K562 (cell line): ENCODE results near the gene FOSL1. TPM values are rescaled to one million over a fixed set of nuclear protein-coding genes. Genes with fewer than 3 reads are reported as not detected.
A peak's percentile ranks its signal among the peaks of the same experiment; 100 is the strongest.

Experiments
- ATAC-seq: fragments of 200-7000 bp; cut with Tn5 transposase; 3 replicates; pipeline ENCODE4 v1.9.1; 2020; ENCODE audit warnings: moderate library complexity
- BruUV-seq: library from RNA; stranded (reverse); fragments of 400-500 nt; replicated peaks from 2 replicates; lab custom pipeline; 2021; lab: Mats Ljungman, UMichigan
- CTCF ChIA-PET: fragments of 300-600 bp; formaldehyde crosslinking; extraction: SDS; loops from one replicate; lab custom pipeline; 2021; ENCODE audit warnings: low intra/inter-chr PET ratio; lab: Yijun Ruan, JAX
- POLR2A ChIA-PET: fragments of 300-600, 350-650 bp; sonication (Branson Sonifier 250); formaldehyde crosslinking; extraction: SDS; loops from one replicate; lab custom pipeline; 2021; ENCODE audit warnings: antibody characterized with exemption, inconsistent platforms; lab: Yijun Ruan, JAX
- DNase-seq, 4 experiments: peaks; one replicate each; pipeline versions ENCODE4 v3.0.0 to v3.0.0-alpha.2; 2011 to 2018; ENCODE audit warnings: low spot score in 3 of 4, mixed read lengths in 3 of 4; ENCODE audit errors: extremely low read depth in 1 of 4
- FAIRE-seq: peaks from 2 replicates; lab custom pipeline; 2011; peaks lifted over from hg19 to GRCh38; lab: Jason Lieb, UNC
- H2AFZ ChIP-seq: 2 replicates; pipeline ENCODE4 v1.6.0; 2011; ENCODE audit warnings: low read depth, low read length, control low read depth, inconsistent platforms
- H3K27ac ChIP-seq: fragments of 200-600 bp; 3 replicates; pipeline ENCODE4 v1.8.0; 2011; ENCODE audit warnings: low read depth, mild to moderate bottlenecking, control low read depth, inconsistent platforms, low read length, moderate library complexity, mixed read lengths; ENCODE audit errors: extremely low read depth
- H3K27me3 ChIP-seq, 2 experiments: fragments of 300-600 bp in 1 of 2; 2 replicates in 1 of 2; 3 replicates in 1 of 2; pipeline versions ENCODE4 v1.6.0 to v1.8.0; 2011; ENCODE audit warnings: inconsistent platforms in 2 of 2, low read length in 2 of 2, mild to moderate bottlenecking in 1 of 2, mixed read lengths in 1 of 2, moderate library complexity in 1 of 2; ENCODE audit not compliant: control insufficient read depth in 2 of 2, insufficient read depth in 2 of 2
- H3K36me3 ChIP-seq: fragments of 300-600 bp; 3 replicates; pipeline ENCODE4 v1.8.0; 2011; ENCODE audit warnings: mild to moderate bottlenecking, low read length, inconsistent platforms; ENCODE audit not compliant: control insufficient read depth, insufficient read depth
- H3K4me1 ChIP-seq, 2 experiments: fragments of 200-600 bp in 1 of 2; replicated peaks in 1 of 2; 2 replicates in 1 of 2; 3 replicates in 1 of 2; pipeline versions ENCODE4 v1.5.1 to v1.8.0; 2011; ENCODE audit warnings: inconsistent platforms in 2 of 2, low read length in 2 of 2, mild to moderate bottlenecking in 1 of 2, mixed read lengths in 1 of 2, moderate library complexity in 1 of 2; ENCODE audit not compliant: control insufficient read depth in 2 of 2, insufficient read depth in 2 of 2
- H3K4me2 ChIP-seq: 2 replicates; pipeline ENCODE4 v1.6.1; 2011; ENCODE audit warnings: low read length, control low read depth, inconsistent platforms, mixed read lengths; ENCODE audit not compliant: insufficient read depth
- H3K4me3 ChIP-seq: fragments of 200-600 bp; sonication (generic), shearing (Covaris generic); 2 replicates; pipeline ENCODE4 v1.5.1; 2016; ENCODE audit warnings: control low read depth, inconsistent platforms
- H3K79me2 ChIP-seq: fragments of 200-600 bp; 3 replicates; pipeline ENCODE4 v1.8.0; 2011; ENCODE audit warnings: low read length, inconsistent platforms; ENCODE audit not compliant: control insufficient read depth, insufficient read depth
- H3K9ac ChIP-seq, 2 experiments: 2 replicates each; pipeline versions ENCODE4 v1.6.0 to v1.6.1; 2011; ENCODE audit warnings: low read depth in 2 of 2, low read length in 2 of 2, control low read depth in 1 of 2, inconsistent platforms in 1 of 2, mild to moderate bottlenecking in 1 of 2, mixed read lengths in 1 of 2; ENCODE audit not compliant: insufficient read depth in 1 of 2
- H3K9me1 ChIP-seq: one replicate; pipeline ENCODE4 v1.6.0; 2011; ENCODE audit warnings: inconsistent platforms, mild to moderate bottlenecking, low read length, moderate library complexity; ENCODE audit not compliant: control insufficient read depth, insufficient read depth
- H3K9me3 ChIP-seq: replicated peaks from 2 replicates; pipeline ENCODE4 v1.5.1; 2011; ENCODE audit warnings: low read depth, low read length, inconsistent platforms; ENCODE audit not compliant: control insufficient read depth, insufficient read depth
- H4K20me1 ChIP-seq: replicated peaks from 2 replicates; pipeline ENCODE4 v1.6.1; 2011; ENCODE audit warnings: low read length, inconsistent platforms, mixed read lengths; ENCODE audit not compliant: control insufficient read depth, insufficient read depth
- BCOR ChIP-seq: fragments of 450-650 bp; IDR thresholded peaks from 2 replicates; pipeline ENCODE4 v1.6.1; 2016
- CTCFL ChIP-seq: IDR thresholded peaks from 2 replicates; pipeline ENCODE4 v1.6.1; 2011; ENCODE audit warnings: borderline replicate concordance, low read depth, mild to moderate bottlenecking, moderate library complexity, low read length; ENCODE audit not compliant: insufficient read depth, poor library complexity, severe bottlenecking
- KDM1A ChIP-seq, 2 experiments: fragments of 450-650 bp; IDR thresholded peaks; 2 replicates each; pipeline ENCODE4 v1.6.1; 2016; ENCODE audit warnings: mild to moderate bottlenecking in 2 of 2
- NFRKB ChIP-seq: fragments of 450-650 bp; IDR thresholded peaks from 2 replicates; pipeline ENCODE4 v1.6.1; 2016; ENCODE audit warnings: low read depth
- RBM25 ChIP-seq: fragments of 200-400 bp; formaldehyde crosslinking; IDR thresholded peaks from 2 replicates; pipeline ENCODE4 v1.6.1; 2018; ENCODE audit warnings: low read length, low read depth, moderate library complexity; ENCODE audit not compliant: severe bottlenecking
- STAT5B ChIP-seq: fragments of 250-450 bp; sonication (Bioruptor Pico); IDR thresholded peaks from 2 replicates; pipeline ENCODE4 v1.8.0; 2021; ENCODE audit warnings: mild to moderate bottlenecking, inconsistent platforms
- ZFP36 ChIP-seq: fragments of 150-350 bp; IDR thresholded peaks from 2 replicates; pipeline ENCODE4 v1.6.1; 2018; ENCODE audit warnings: low read length, low read depth; ENCODE audit not compliant: partially characterized antibody
- ZNF143 ChIP-seq: sonication (generic); formaldehyde crosslinking; IDR thresholded peaks from 2 replicates; pipeline ENCODE4 v1.9.0; 2022; ENCODE audit warnings: mild to moderate bottlenecking, missing genetic modification reagents
- WGBS: fragments of 100-300 bp; shearing (Covaris generic); methylation state at CpG from one replicate; pipeline ENCODE4 v1.1.6; 2016; ENCODE audit warnings: low coverage, mixed read lengths; ENCODE audit not compliant: insufficient coverage; ENCODE audit errors: missing lambda C conversion rate; 5-methylcytosine and 5-hydroxymethylcytosine counted together
- in situ Hi-C: fragments of 300-500 bp; cut with MboI; formaldehyde crosslinking; loops from 4 replicates; pipeline ENCODE4 v1.15.0; 2018; ENCODE audit warnings: inconsistent platforms, mixed read lengths
- intact Hi-C: fragments of 100-400 bp; cut with micrococcal nuclease; formaldehyde crosslinking; loops from 2 replicates; pipeline ENCODE4 v1.14.2; 2022
- polyA plus RNA-seq, 8 experiments: library from polyadenylated mRNA; depleted of rRNA in 4 of 8; stranded (reverse) in 5 of 8; unstranded in 3 of 8; fragments of >200 nt; fragmentation: Nextera tagmentation in 2 of 8; fragmentation: Illumina TruSeq in 1 of 8; extraction: Ambion mirVana in 2 of 8; extraction: Trizol in 1 of 8; gene quantifications; 2 replicates each; pipeline versions ENCODE4 v1.2.1 to v1.2.3, GENCODE V29; 2011 to 2014; ENCODE audit warnings: inconsistent platforms in 1 of 8, missing spikeins in 1 of 8
- total RNA-seq, 7 experiments: library from RNA; depleted of rRNA in 6 of 7; stranded (reverse); fragments of >200 nt in 6 of 7; fragmentation: Illumina TruSeq in 2 of 7; extraction: Trizol in 2 of 7; gene quantifications; 2 replicates each; pipeline versions ENCODE4 v1.2.1 to v1.2.3, GENCODE V29; 2011 to 2021; ENCODE audit warnings: low replicate concordance in 1 of 7

Gene FOSL1
- total and polyA plus RNA-seq, 9 of the 15 experiments (the other 6 are each of a cell fraction or from before 2014, with no cell fraction given): 3.5 to 39.6 (median 10.0) TPM

GRCh38 chr11:65907878-65908277, 7.7 kb upstream of the FOSL1 start:
- intact Hi-C loops: no loop called here
- DNase-seq: no peak
- ChIA-PET POLR2A (interaction anchor here (1.3 to 1.7 kb wide), 3 partner anchors 11 to 19 kb away, joined by 3 to 8 read pairs (median 4); partner anchors contain the start of gene CCDC85B), CTCF (no interaction called here)
- no peak for ATAC-seq
- Histone ChIP-seq H3K4me2 (no peak overlapping the region), H3K9me3 (no peaks in the 10 kb centered on the region), H3K9ac (peak overlapping the region in 1 of 2 experiments; percentile 65; a peak in 1 of 4 replicates), H3K27me3 (no peaks in the 10 kb centered on the region), H3K4me3 (no peak overlapping the region), H3K36me3 (no peaks in the 10 kb centered on the region), H4K20me1 (no peaks in the 10 kb centered on the region), H3K27ac (no peak overlapping the region), H3K9me1 (no peaks in the 10 kb centered on the region), H3K4me1 (peaks cover 40% of the 10 kb centered on the region in 2 experiments), H2AFZ (no peak overlapping the region), H3K79me2 (no peaks in the 10 kb centered on the region)
- no TSS peak for BruUV-seq
- FAIRE-seq: no peak
- in situ Hi-C loops: no loop called here
- peak; percentile 92 for TF ChIP-seq RBM25
- TF ChIP-seq BCOR: peak; percentile 77
- no peak for TF ChIP-seq STAT5B
- TF ChIP-seq KDM1A (IDR thresholded peaks at IDR 0.05): peak in 1 of 2 experiments; percentile 52; a peak in 1 of 4 replicates
- peak; percentile 71 for TF ChIP-seq ZFP36
- no peak for TF ChIP-seq CTCFL
- TF ChIP-seq ZNF143: 0 out of 2 replicates have a peak, but pooled peaks have one; percentile 15
- TF ChIP-seq NFRKB: no peak
- WGBS: 92% methylated on average over 6 of the region's 6 CpGs
